GM04503 (cell line): ENCODE results near the gene RABL2B.
"Not testable (repeated sequence)": the region's sequence is repeated elsewhere in the genome, so short reads cannot be mapped to it uniquely, and the experiment has no call there.

Experiments used
- DNase-seq: peaks from one replicate; pipeline ENCODE4 v3.0.0-alpha.2; 2012; ENCODE audit warnings: low read depth

Gene RABL2B

GRCh38 chr22:50783033-50783879, at the start of gene RABL2B:
Gene RABL2B, minus strand, starts transcription at chr22:50783636. Its CDS starts 1,342 bp downstream, at chr22:50782294.
- peak; percentile 37 for DNase-seq

- not testable (repeated sequence) for DNase-seq
Observed at GRCh38 chr22:50786936-50787335, 3.5 kb upstream of the RABL2B start.

GRCh38 chr22:50785289-50785688, 1.9 kb upstream of the RABL2B start:
- DNase-seq: not testable (repeated sequence)

GRCh38 chr22:50783880-50784276, 442 bp upstream of the RABL2B start:
- not testable (repeated sequence) for DNase-seq

GRCh38 chr22:50782253-50782652, 1.2 kb downstream of the RABL2B start:
- DNase-seq: not testable (repeated sequence)

- DNase-seq: not testable (repeated sequence)
Observed at GRCh38 chr22:50780244-50780643, 3.2 kb downstream of the RABL2B start.

- DNase-seq: not testable (repeated sequence)
Observed at GRCh38 chr22:50777631-50778030, 5.8 kb downstream of the RABL2B start.

GRCh38 chr22:50775132-50775531, 8.3 kb downstream of the RABL2B start:
- DNase-seq: not testable (repeated sequence)

GRCh38 chr22:50764288-50764687, 19.1 kb downstream of the RABL2B start:
- not testable (repeated sequence) for DNase-seq

GRCh38 chr22:50761829-50762228, 21.6 kb downstream of the RABL2B start:
- DNase-seq: not testable (repeated sequence)

- DNase-seq: not testable (repeated sequence)
Observed at GRCh38 chr22:50759597-50760341, 23.7 kb downstream of the RABL2B start.

- not testable (repeated sequence) for DNase-seq
Observed at GRCh38 chr22:50756949-50757491, 26.4 kb downstream of the RABL2B start.

GRCh38 chr22:50756406-50756805, 27.0 kb downstream of the RABL2B start:
- DNase-seq: not testable (repeated sequence)

- DNase-seq: not testable (repeated sequence)
Observed at GRCh38 chr22:50755251-50755650, 28.2 kb downstream of the RABL2B start.

GRCh38 chr22:50749302-50750074, 33.9 kb downstream of the RABL2B start:
- not testable (repeated sequence) for DNase-seq

GRCh38 chr22:50748630-50749029, 34.8 kb downstream of the RABL2B start:
- not testable (repeated sequence) for DNase-seq

- not testable (repeated sequence) for DNase-seq
Observed at GRCh38 chr22:50747521-50747920, 35.9 kb downstream of the RABL2B start.

GRCh38 chr22:50744424-50744823, 39.0 kb downstream of the RABL2B start:
- DNase-seq: not testable (repeated sequence)

GRCh38 chr22:50740714-50741113, 42.7 kb downstream of the RABL2B start:
- not testable (repeated sequence) for DNase-seq

- no peak for DNase-seq
Observed at GRCh38 chr22:50739894-50740293, 43.5 kb downstream of the RABL2B start.

- no peak for DNase-seq
Observed at GRCh38 chr22:50739279-50739691, 44.2 kb downstream of the RABL2B start.
